Stimulated activated CD4-positive, alpha-beta T cell treated with anti-CD3 and anti-CD28 coated beads, Interleukin-12 subunit alpha, Interleukin-12 subunit beta, amount 100 ng/mL, for 48 hours (primary cell): ENCODE results near the gene CFD.
"Not testable (repeated sequence)": the region's sequence is repeated elsewhere in the genome, so short reads cannot be mapped to it uniquely, and the experiment has no call there.

Source experiments
- DNase-seq, 3 donors: peaks; one replicate each; pipeline ENCODE4 v3.0.0-alpha.2; 2020; ENCODE audit warnings: low read depth in 2 of 3, low spot score in 1 of 3

Gene CFD

DNA sequence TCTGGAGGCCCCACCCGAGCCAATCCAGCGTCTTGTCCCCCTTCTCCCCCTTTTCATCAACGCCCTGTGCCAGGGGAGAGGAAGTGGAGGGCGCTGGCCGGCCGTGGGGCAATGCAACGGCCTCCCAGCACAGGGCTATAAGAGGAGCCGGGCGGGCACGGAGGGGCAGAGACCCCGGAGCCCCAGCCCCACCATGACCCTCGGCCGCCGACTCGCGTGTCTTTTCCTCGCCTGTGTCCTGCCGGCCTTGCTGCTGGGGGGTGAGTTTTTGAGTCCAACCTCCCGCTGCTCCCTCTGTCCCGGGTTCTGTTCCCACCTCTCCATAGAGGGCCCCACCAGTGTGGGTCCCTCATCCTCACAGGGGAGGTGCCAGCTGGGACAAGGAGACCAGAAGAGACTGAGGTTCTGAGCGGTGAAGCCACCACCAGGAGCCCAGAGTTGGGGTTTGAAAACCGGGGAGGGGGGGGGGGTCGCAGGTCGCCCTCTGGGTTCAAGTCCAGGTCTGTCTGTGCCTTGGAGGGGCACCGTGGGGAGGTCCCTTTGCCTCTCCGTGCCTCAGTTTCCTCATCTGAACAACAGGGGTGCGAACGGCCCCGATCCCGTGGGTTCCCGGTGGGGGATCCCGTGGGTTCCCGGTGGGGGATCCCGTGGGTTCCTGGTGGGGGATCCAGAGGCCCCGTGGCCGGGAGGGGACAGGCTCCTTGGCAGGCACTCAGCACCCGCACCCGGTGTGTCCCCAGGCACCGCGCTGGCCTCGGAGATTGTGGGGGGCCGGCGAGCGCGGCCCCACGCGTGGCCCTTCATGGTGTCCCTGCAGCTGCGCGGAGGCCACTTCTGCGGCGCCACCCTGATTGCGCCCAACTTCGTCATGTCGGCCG, 7.1 kb upstream of the CFD start, which contains the start of gene ELANE:
Gene ELANE (plus strand): TSS at position 168 of the 878 bp plus-strand sequence. CDS start 26 bp downstream, at position 194.
- no peak for DNase-seq

GRCh38 chr19:853014-853585, 6.4 kb upstream of the CFD start:
- no peak for DNase-seq

DNA sequence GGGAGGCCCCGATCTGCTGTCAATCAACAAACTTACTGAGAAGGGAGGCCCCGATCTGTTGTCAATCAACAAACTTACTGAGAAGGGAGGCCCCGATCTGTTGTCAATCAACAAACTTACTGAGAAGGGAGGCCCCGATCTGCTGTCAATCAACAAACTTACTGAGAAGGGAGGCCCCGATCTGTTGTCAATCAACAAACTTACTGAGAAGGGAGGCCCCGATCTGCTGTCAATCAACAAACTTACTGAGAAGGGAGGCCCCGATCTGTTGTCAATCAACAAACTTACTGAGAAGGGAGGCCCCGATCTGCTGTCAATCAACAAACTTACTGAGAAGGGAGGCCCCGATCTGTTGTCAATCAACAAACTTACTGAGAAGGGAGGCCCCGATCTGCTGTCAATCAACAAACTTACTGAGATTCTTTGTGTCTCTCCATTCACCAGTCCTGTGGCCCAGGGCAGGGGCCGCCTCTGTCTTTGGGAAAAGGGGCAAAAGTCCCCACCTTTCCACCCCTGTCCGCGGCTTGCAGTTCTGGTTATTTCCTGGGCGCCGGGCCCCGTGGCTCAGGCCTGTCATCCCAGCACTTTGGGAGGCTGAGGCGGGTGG, 5.7 kb upstream of the CFD start:
- DNase-seq = not testable (repeated sequence)

GRCh38 chr19:854549-854948, 4.9 kb upstream of the CFD start:
- DNase-seq = no peak

DNA sequence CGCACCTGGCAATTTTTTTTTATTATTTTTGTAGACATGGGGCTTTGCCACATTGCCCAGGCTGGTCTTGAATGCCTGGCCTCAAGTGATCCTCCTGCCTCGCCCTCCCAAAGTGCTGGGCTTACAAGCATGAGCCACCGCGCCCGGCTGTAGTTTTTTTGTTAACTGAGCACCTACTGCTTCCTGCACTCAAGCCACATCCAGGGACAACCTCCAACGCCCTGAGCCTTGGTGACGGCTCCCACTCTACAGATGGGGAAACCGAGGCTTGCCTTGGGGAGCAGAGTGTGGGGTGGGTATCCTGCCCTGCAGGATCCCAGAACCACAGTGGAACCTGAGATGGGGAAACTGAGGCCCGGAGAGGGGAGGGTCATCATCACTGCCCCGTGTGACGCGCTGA, 4.3 kb upstream of the CFD start:
- DNase-seq = no peak

DNA sequence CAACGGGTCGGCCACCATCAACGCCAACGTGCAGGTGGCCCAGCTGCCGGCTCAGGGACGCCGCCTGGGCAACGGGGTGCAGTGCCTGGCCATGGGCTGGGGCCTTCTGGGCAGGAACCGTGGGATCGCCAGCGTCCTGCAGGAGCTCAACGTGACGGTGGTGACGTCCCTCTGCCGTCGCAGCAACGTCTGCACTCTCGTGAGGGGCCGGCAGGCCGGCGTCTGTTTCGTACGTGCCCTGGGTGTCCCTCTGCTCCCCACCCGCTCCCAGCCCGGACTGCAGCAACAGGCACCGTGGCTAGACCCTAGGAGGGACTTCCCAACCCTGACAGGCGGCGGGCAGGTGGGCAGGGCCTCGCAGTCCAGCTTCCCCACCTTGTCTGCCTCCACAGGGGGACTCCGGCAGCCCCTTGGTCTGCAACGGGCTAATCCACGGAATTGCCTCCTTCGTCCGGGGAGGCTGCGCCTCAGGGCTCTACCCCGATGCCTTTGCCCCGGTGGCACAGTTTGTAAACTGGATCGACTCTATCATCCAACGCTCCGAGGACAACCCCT, 3.8 kb upstream of the CFD start:
- DNase-seq = no peak

DNA sequence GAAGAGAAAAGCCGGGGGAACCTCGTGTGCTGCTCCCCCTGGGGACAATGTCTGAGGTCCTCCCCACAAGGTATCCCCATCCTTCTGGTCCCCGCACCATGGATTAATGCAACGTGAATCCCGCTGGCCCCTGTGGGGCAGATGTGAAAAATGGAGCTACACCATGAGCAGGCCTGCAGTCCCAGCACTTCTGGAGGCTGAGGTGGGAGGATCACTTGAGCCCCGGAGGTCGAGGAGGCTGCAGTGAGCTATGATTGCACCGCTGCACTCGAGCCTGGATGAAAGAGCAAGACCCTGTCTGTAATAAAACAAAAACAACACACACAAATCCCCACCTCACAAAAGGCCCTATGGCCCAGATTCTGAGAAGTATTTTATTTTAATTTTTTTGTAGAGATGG, 1.2 kb upstream of the CFD start:
- DNase-seq = no peak

DNA sequence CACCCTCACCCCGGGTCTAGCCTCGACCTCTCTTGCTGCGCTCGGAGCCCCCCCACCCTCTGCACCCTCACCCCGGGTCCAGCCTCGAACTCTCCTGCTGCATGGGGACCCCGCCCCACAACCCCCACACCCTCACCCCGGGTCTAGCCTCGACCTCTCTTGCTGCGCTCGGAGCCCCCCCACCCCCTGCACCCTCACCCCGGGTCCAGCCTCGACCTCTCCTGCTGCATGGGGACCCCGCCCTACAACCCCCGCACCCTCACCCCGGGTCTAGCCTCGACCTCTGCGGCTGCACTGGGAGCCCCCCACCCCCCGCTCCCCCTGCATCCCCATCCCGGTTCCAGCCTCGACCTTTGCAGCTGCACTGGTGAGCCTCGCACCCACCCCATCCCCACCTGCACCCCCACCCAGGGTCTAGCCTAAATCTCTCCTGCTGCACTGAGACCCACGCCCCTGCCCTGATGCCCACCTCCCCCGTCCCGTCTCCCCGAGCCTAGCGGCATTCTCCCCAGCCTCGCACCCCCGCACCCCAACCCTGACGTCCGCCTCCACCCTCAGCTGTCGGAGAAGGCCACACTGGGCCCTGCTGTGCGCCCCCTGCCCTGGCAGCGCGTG, 1.8 kb downstream of the CFD start:
- no peak for DNase-seq

DNA sequence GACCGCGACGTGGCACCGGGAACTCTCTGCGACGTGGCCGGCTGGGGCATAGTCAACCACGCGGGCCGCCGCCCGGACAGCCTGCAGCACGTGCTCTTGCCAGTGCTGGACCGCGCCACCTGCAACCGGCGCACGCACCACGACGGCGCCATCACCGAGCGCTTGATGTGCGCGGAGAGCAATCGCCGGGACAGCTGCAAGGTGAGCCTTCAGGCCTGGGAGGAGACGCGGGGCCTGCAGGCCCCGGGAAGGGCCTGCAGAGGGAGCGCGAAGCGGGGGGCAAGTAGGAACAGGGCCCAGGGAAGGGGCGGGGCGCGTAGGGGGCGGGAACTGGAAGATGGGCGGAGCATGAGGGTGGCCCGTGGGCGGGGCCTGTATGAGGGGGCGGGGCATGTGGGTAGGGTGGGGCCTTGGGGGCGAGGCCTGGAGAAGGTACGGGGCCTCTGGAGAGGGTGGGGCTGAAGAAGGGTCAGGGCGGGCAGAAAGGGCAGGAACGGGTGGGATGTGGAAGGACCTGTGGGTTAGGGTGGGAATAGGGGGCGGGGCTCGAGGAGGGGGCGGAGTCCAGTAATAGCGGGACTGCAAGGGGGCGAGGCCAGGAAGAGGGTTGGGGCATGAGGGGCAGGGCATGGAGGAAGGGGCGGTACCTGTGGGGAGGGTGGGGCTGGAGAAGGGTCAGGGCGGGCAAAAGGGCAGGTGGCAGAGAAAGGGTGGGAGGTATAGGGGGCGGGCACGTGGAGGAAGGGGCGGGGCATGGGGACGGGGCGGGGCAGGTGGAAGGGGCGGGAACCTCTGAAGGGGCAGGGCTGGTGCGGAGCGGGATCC, 2.5 kb downstream of the CFD start:
- DNase-seq = peak; percentile 48 to 75 (median 65)

GRCh38 chr19:862581-863314, 3.3 kb downstream of the CFD start:
- DNase-seq = peak; percentile 69 to 85 (median 74)

GRCh38 chr19:863315-863620, 3.8 kb downstream of the CFD start:
- no peak for DNase-seq

- DNase-seq = no peak
These were observed 7.4 kb downstream of the CFD start for GRCh38 chr19:866769-867300.

- DNase-seq = no peak
These were observed 7.9 kb downstream of the CFD start for GRCh38 chr19:867301-867793.

DNA sequence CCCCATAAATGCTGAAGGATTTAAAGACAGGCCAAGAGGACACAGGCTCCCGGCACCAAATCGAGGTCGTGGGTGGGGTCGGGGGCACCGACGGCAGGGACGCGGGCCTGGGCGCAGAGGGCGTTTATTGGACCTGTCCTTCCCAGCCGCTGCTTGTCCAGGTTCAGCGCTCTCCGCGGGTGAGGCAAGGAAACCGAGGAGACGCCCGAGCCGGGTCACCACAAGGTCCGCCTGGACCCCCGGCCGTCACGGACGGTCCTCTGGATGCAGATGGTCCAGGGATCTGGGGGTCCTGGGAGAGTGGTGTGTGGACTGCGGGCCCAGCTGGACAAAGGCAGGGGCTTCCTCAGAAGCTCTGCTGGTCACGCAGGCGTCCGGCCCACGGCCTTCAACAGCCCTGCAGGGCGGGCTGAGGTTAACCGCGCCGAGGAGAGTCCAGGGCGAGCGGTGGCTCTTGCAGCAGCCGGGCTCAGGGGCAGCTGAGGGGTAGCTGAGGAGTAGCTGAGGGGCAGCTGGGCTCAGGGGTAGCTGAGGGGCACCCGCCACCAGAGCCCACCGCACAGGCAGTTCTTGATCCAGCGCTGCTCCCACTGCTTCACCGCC, 8.5 kb downstream of the CFD start:
- no peak for DNase-seq

GRCh38 chr19:868458-869244, 9.2 kb downstream of the CFD start:
- DNase-seq = no peak

GRCh38 chr19:869245-870177, 10.0 kb downstream of the CFD start:
- DNase-seq = no peak

- no peak for DNase-seq
These were observed 10.8 kb downstream of the CFD start for GRCh38 chr19:870314-870713.
